HepG2 (cell line): ENCODE data around the gene C1QTNF1. TPM values are rescaled to one million over a fixed set of nuclear protein-coding genes. Genes with fewer than 3 reads are reported as not detected.

Source experiments
- ATAC-seq: fragments of 200-7000 bp; cut with Tn5 transposase; 3 replicates; pipeline ENCODE4 v1.9.1; 2020; ENCODE audit warnings: mild to moderate bottlenecking, moderate library complexity
- BruUV-seq: library from RNA; stranded (reverse); fragments of 400-500 nt; replicated peaks from 2 replicates; lab custom pipeline; 2021; lab: Mats Ljungman, UMichigan
- CTCF ChIA-PET: fragments of 300-600 bp; formaldehyde crosslinking; extraction: SDS; loops from one replicate; lab custom pipeline; 2021; ENCODE audit warnings: low total read pairs, inconsistent platforms, low intra/inter-chr PET ratio; lab: Yijun Ruan, JAX
- POLR2A ChIA-PET: fragments of 350-600 bp; sonication (Branson Sonifier 250); formaldehyde crosslinking; loops from one replicate; lab custom pipeline; 2020; ENCODE audit warnings: antibody characterized with exemption, inconsistent platforms; lab: Yijun Ruan, JAX
- DNase-seq: peaks from one replicate; pipeline ENCODE4 v3.0.0-alpha.2; 2015; ENCODE audit warnings: low spot score
- FAIRE-seq: peaks from 3 replicates; lab custom pipeline; 2011; peaks lifted over from hg19 to GRCh38; lab: Jason Lieb, UNC
- H2AFZ ChIP-seq: one replicate; pipeline ENCODE4 v1.6.1; 2011; ENCODE audit warnings: low read length, inconsistent platforms
- H3K27ac ChIP-seq: fragments of 300-600 bp; 3 replicates; pipeline ENCODE4 v1.8.0; 2011; ENCODE audit warnings: mixed run types, mild to moderate bottlenecking, mixed read lengths, low read length, inconsistent platforms; ENCODE audit not compliant: insufficient read depth; ENCODE audit errors: extremely low read length
- H3K27me3 ChIP-seq, 2 experiments: fragments of 200-600 bp in 1 of 2; 2 replicates in 1 of 2; 3 replicates in 1 of 2; pipeline versions ENCODE4 v1.6.0 to v1.8.0; 2011; ENCODE audit warnings: low read length in 2 of 2, mild to moderate bottlenecking in 2 of 2, moderate library complexity in 2 of 2, inconsistent platforms in 1 of 2; ENCODE audit not compliant: insufficient read depth in 2 of 2, control insufficient read depth in 1 of 2
- H3K36me3 ChIP-seq, 2 experiments: fragments of 200-600 bp in 1 of 2; replicated peaks in 1 of 2; 2 replicates in 1 of 2; 3 replicates in 1 of 2; pipeline versions ENCODE4 v1.5.1 to v1.8.0; 2011; ENCODE audit warnings: low read length in 2 of 2, inconsistent platforms in 1 of 2; ENCODE audit not compliant: insufficient read depth in 2 of 2, control insufficient read depth in 1 of 2
- H3K4me1 ChIP-seq: 2 replicates; pipeline ENCODE4 v1.5.1; 2012; ENCODE audit warnings: low read length, inconsistent platforms; ENCODE audit not compliant: insufficient read depth
- H3K4me2 ChIP-seq: 2 replicates; pipeline ENCODE4 v1.6.0; 2011; ENCODE audit warnings: low read depth, low read length, inconsistent platforms
- H3K4me3 ChIP-seq, 3 experiments: fragments of 200-600 bp in 1 of 3; sonication (generic), shearing (Covaris generic) in 1 of 3; replicated peaks in 1 of 3; 2 replicates each; pipeline ENCODE4 v1.5.1; 2011 to 2016; ENCODE audit warnings: low read length in 3 of 3, inconsistent platforms in 2 of 3, low read depth in 2 of 3, mild to moderate bottlenecking in 2 of 3, control low read depth in 1 of 3, mixed read lengths in 1 of 3; ENCODE audit not compliant: insufficient read depth in 1 of 3
- H3K79me2 ChIP-seq: one replicate; pipeline ENCODE4 v1.6.1; 2011; ENCODE audit warnings: low read length, inconsistent platforms; ENCODE audit not compliant: insufficient read depth
- H3K9ac ChIP-seq: 2 replicates; pipeline ENCODE4 v1.6.0; 2011; ENCODE audit warnings: mild to moderate bottlenecking, low read depth, low read length, inconsistent platforms; ENCODE audit not compliant: insufficient read depth
- H3K9me3 ChIP-seq: 2 replicates; pipeline ENCODE4 v1.5.1; 2012; ENCODE audit warnings: mild to moderate bottlenecking, low read length
- H4K20me1 ChIP-seq: 2 replicates; pipeline ENCODE4 v1.6.0; 2011; ENCODE audit warnings: inconsistent platforms, mild to moderate bottlenecking, low read length, moderate library complexity; ENCODE audit not compliant: insufficient read depth
- ELF4 ChIP-seq: sonication (generic); formaldehyde crosslinking; IDR thresholded peaks from 2 replicates; pipeline ENCODE4 v1.5.0; 2020; ENCODE audit warnings: missing genetic modification reagents, mild to moderate bottlenecking, moderate library complexity, borderline replicate concordance
- FOXC1 ChIP-seq: sonication (generic); formaldehyde crosslinking; IDR thresholded peaks from 2 replicates; pipeline ENCODE4 v1.8.0; 2022; ENCODE audit warnings: mild to moderate bottlenecking, missing genetic modification reagents, borderline replicate concordance
- KAT8 ChIP-seq: IDR thresholded peaks from 2 replicates; pipeline ENCODE4 v1.6.1; 2016; ENCODE audit warnings: missing genetic modification reagents, missing compliant biosample characterization
- MEF2D ChIP-seq: sonication (generic); formaldehyde crosslinking; IDR thresholded peaks from 2 replicates; pipeline ENCODE4 v1.5.1; 2020; ENCODE audit warnings: mild to moderate bottlenecking, missing genetic modification reagents
- NFIC ChIP-seq: IDR thresholded peaks from 2 replicates; pipeline ENCODE4 v1.6.1; 2012; ENCODE audit warnings: mild to moderate bottlenecking, low read length, inconsistent platforms
- PAF1 ChIP-seq: IDR thresholded peaks from 2 replicates; pipeline ENCODE4 v1.6.1; 2016; ENCODE audit warnings: missing genetic modification reagents, missing compliant biosample characterization
- PITX1 ChIP-seq: sonication (generic); formaldehyde crosslinking; IDR thresholded peaks from 2 replicates; pipeline ENCODE4 v1.5.1; 2020; ENCODE audit warnings: mild to moderate bottlenecking, missing genetic modification reagents
- RBM39 ChIP-seq: fragments of 200-400 bp; formaldehyde crosslinking; IDR thresholded peaks from one replicate; pipeline ENCODE4 v1.6.1; 2018; ENCODE audit warnings: antibody characterized with exemption, mild to moderate bottlenecking, low read depth, low read length; ENCODE audit not compliant: poor library complexity, severe bottlenecking
- SOX6 ChIP-seq, 2 experiments: fragments of 450-650 bp in 1 of 2; sonication (generic) in 1 of 2; formaldehyde crosslinking in 1 of 2; IDR thresholded peaks; 2 replicates each; pipeline versions ENCODE4 v1.4.0 to v1.6.1; 2017 to 2020; ENCODE audit warnings: antibody characterized with exemption in 1 of 2, mild to moderate bottlenecking in 1 of 2, missing genetic modification reagents in 1 of 2
- SSRP1 ChIP-seq: IDR thresholded peaks from 2 replicates; pipeline ENCODE4 v1.6.1; 2016; ENCODE audit warnings: control low read depth
- TAF1 ChIP-seq: sonication (generic); formaldehyde crosslinking; IDR thresholded peaks from 2 replicates; pipeline ENCODE4 v1.4.0; 2020; ENCODE audit warnings: missing genetic modification reagents
- ZFP37 ChIP-seq: sonication (generic); formaldehyde crosslinking; IDR thresholded peaks from 2 replicates; pipeline ENCODE4 v1.4.0; 2020; ENCODE audit warnings: missing genetic modification reagents, borderline replicate concordance
- ZNF354B ChIP-seq: sonication (generic); formaldehyde crosslinking; IDR thresholded peaks from 2 replicates; pipeline ENCODE4 v1.8.0; 2022; ENCODE audit warnings: mild to moderate bottlenecking, missing genetic modification reagents
- ZNF432 ChIP-seq: sonication (generic); formaldehyde crosslinking; IDR thresholded peaks from 2 replicates; pipeline ENCODE4 v1.5.0; 2020; ENCODE audit warnings: missing genetic modification reagents, mild to moderate bottlenecking, borderline replicate concordance
- ZNF496 ChIP-seq: sonication (generic); formaldehyde crosslinking; IDR thresholded peaks from 2 replicates; pipeline ENCODE4 v1.8.1; 2023; ENCODE audit warnings: mild to moderate bottlenecking, moderate library complexity, missing genetic modification reagents; ENCODE audit not compliant: insufficient replicate concordance
- ZNF761 ChIP-seq: sonication (generic); formaldehyde crosslinking; conservative IDR thresholded peaks from 2 replicates; pipeline ENCODE4 v1.4.0; 2020; ENCODE audit warnings: mild to moderate bottlenecking, missing genetic modification reagents
- ZNF883 ChIP-seq: sonication (generic); formaldehyde crosslinking; IDR thresholded peaks from 2 replicates; pipeline ENCODE4 v1.5.1; 2020; ENCODE audit warnings: mild to moderate bottlenecking, missing genetic modification reagents; ENCODE audit errors: not compliant biosample characterization
- ZNF891 ChIP-seq: sonication (generic); formaldehyde crosslinking; IDR thresholded peaks from 2 replicates; pipeline ENCODE4 v1.5.0; 2020; ENCODE audit warnings: mild to moderate bottlenecking, missing genetic modification reagents
- WGBS: methylation state at CpG from one replicate; pipeline ENCODE4 v1.1.6; 2017; ENCODE audit warnings: low lambda C conversion rate; 5-methylcytosine and 5-hydroxymethylcytosine counted together
- in situ Hi-C: cut with HindIII; loops from 2 replicates; pipeline ENCODE4 v1.10.0; 2017; ENCODE audit warnings: low pct_unique_long_range_greater_than_20kb; ENCODE audit not compliant: extremely low pct_ligation_motif_present
- intact Hi-C: fragments of 100-400 bp; cut with micrococcal nuclease; formaldehyde crosslinking; loops from one replicate; pipeline ENCODE4 v1.10.0; 2022; ENCODE audit not compliant: unreplicated experiment
- polyA plus RNA-seq, 8 experiments: library from polyadenylated mRNA; depleted of rRNA in 3 of 8; stranded (reverse) in 7 of 8; unstranded in 1 of 8; fragments of >200 nt; fragmentation: Illumina TruSeq in 4 of 8; extraction: Trizol in 4 of 8; gene quantifications; 2 replicates each; pipeline versions ENCODE4 v1.2.1 to v1.2.3, GENCODE V29; 2011 to 2016; ENCODE audit warnings: low read depth in 4 of 8, missing spikeins in 1 of 8, mixed read lengths in 1 of 8; ENCODE audit not compliant: insufficient read depth in 1 of 8
- total RNA-seq, 5 experiments: library from RNA; depleted of rRNA; stranded (reverse); fragments of >200 nt; fragmentation: Illumina TruSeq; extraction: Trizol; gene quantifications; 2 replicates each; pipeline ENCODE4 v1.2.3, GENCODE V29; 2016; ENCODE audit warnings: low read depth in 1 of 5
- TF ChIP-seq, protein P1 (sequence below), 2 experiments: IDR thresholded peaks; 2 replicates each; pipeline ENCODE4 v1.6.1; 2011 to 2012; ENCODE audit warnings: low read length in 2 of 2, borderline replicate concordance in 1 of 2, low read depth in 1 of 2, mild to moderate bottlenecking in 1 of 2, moderate library complexity in 1 of 2

The C1QTNF1 gene
- total and polyA plus RNA-seq, 2 of the 13 experiments (the other 11 are each of a cell fraction or from before 2014, with no cell fraction given), result 0.18 to 0.86 TPM

DNA sequence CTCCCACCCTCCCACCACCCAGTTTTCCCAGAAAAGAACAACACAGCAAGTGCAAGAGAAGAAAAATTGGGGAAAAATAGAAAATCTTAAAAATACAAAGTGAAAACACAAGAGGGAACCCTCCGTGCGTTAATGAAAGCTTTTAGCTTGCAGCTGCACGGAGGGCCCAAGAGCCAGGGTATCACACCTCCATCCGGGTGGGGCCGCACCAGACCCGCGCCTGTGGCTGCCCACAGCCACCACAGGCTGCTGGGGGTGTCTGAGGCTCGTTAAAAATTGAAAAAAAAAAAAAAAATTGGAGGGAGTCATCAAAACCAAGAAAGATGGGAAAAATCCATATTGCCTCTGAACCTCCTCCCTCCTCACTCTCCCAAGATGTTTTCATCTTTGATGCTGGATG, 69.3 kb downstream of the C1QTNF1 start:
- 3% methylated on average over 8 of the region's 8 CpGs for WGBS
- FAIRE-seq (no peak), DNase-seq (no peak), ATAC-seq (no peak)
- Histone ChIP-seq H3K79me2 (no peaks in the 10 kb centered on the region), H3K36me3 (no peaks in the 10 kb centered on the region), H3K27me3 (peaks cover 37 to 75% of the 10 kb centered on the region in 2 experiments), H3K9ac (no peak overlapping the region), H3K27ac (no peak overlapping the region), H3K9me3 (no peaks in the 10 kb centered on the region), H4K20me1 (no peaks in the 10 kb centered on the region; the same call in 1 of the 2 replicates), H3K4me3 (no peak overlapping the region), H2AFZ (no peak overlapping the region), H3K4me2 (no peak overlapping the region), H3K4me1 (no peaks in the 10 kb centered on the region)
- in situ Hi-C loops (no loop called here), intact Hi-C loops (no loop called here)
- CTCF ChIA-PET, result no interaction called here
- POLR2A ChIA-PET, result no interaction called here
- no TSS peak for BruUV-seq
- TF ChIP-seq ZFP37 (CRISPR knock-in tag) (no peak), FOXC1 (CRISPR knock-in tag) (no peak), SOX6 (IDR thresholded peaks at IDR 0.05) (no peak), SOX6 (CRISPR knock-in tag; IDR thresholded peaks at IDR 0.05) (no peak), ZNF354B (no peak), ZNF761 (no peak), PAF1 (CRISPR knock-in tag) (no peak), RBM39 (no peak), ZNF883 (no peak), ELF4 (CRISPR knock-in tag) (no peak), MEF2D (CRISPR knock-in tag) (no peak), ZNF496 (CRISPR knock-in tag) (no peak), PITX1 (CRISPR knock-in tag) (no peak), ZNF432 (no peak), SSRP1 (no peak), KAT8 (CRISPR knock-in tag) (no peak), NFIC (no peak), ZNF891 (CRISPR knock-in tag) (no peak), TAF1 (CRISPR knock-in tag) (no peak)
- TF ChIP-seq, protein P1, sequence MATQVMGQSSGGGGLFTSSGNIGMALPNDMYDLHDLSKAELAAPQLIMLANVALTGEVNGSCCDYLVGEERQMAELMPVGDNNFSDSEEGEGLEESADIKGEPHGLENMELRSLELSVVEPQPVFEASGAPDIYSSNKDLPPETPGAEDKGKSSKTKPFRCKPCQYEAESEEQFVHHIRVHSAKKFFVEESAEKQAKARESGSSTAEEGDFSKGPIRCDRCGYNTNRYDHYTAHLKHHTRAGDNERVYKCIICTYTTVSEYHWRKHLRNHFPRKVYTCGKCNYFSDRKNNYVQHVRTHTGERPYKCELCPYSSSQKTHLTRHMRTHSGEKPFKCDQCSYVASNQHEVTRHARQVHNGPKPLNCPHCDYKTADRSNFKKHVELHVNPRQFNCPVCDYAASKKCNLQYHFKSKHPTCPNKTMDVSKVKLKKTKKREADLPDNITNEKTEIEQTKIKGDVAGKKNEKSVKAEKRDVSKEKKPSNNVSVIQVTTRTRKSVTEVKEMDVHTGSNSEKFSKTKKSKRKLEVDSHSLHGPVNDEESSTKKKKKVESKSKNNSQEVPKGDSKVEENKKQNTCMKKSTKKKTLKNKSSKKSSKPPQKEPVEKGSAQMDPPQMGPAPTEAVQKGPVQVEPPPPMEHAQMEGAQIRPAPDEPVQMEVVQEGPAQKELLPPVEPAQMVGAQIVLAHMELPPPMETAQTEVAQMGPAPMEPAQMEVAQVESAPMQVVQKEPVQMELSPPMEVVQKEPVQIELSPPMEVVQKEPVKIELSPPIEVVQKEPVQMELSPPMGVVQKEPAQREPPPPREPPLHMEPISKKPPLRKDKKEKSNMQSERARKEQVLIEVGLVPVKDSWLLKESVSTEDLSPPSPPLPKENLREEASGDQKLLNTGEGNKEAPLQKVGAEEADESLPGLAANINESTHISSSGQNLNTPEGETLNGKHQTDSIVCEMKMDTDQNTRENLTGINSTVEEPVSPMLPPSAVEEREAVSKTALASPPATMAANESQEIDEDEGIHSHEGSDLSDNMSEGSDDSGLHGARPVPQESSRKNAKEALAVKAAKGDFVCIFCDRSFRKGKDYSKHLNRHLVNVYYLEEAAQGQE (IDR thresholded peaks at IDR 0.05; ENCODE audit: borderline replicate concordance in 1 of 2, low read depth in 1 of 2, low read length in 2 of 2), result no peak
